IPS DF 4.7 (cell line): ENCODE data around the gene HSD17B13.
"Not testable (repeated sequence)": the region's sequence is repeated elsewhere in the genome, so short reads cannot be mapped to it uniquely, and the experiment has no call there.

Experiments
- DNase-seq: peaks from one replicate; pipeline ENCODE4 v3.0.0-alpha.2; 2013; ENCODE audit warnings: low spot score; ENCODE audit errors: extremely low read depth

The HSD17B13 gene

GRCh38 chr4:87316961-87317360 lies 5.7 kb downstream of the HSD17B13 start:
- DNase-seq: no peak

- DNase-seq: not testable (repeated sequence)
Measured at GRCh38 chr4:87315000-87315399, 7.7 kb downstream of the HSD17B13 start.

- DNase-seq: no peak
Measured at GRCh38 chr4:87313756-87314155, 8.9 kb downstream of the HSD17B13 start.

- DNase-seq: no peak
Measured at GRCh38 chr4:87311684-87312083, 11.0 kb downstream of the HSD17B13 start.

- DNase-seq: no peak
Measured at GRCh38 chr4:87310691-87311335, 11.9 kb downstream of the HSD17B13 start.

GRCh38 chr4:87309625-87310024 lies 13.1 kb downstream of the HSD17B13 start:
- no peak for DNase-seq

GRCh38 chr4:87306056-87306455 lies 16.6 kb downstream of the HSD17B13 start:
- no peak for DNase-seq

GRCh38 chr4:87305562-87305961 lies 17.1 kb downstream of the HSD17B13 start:
- no peak for DNase-seq

GRCh38 chr4:87304745-87305432 lies 17.8 kb downstream of the HSD17B13 start:
- DNase-seq: no peak

GRCh38 chr4:87299898-87300297 lies 22.8 kb downstream of the HSD17B13 start:
- no peak for DNase-seq

GRCh38 chr4:87298362-87298761 lies 24.3 kb downstream of the HSD17B13 start:
- no peak for DNase-seq

GRCh38 chr4:87294911-87295310 lies 27.8 kb downstream of the HSD17B13 start:
- not testable (repeated sequence) for DNase-seq

- DNase-seq: not testable (repeated sequence)
Measured at GRCh38 chr4:87293889-87294288, 28.8 kb downstream of the HSD17B13 start.

- no peak for DNase-seq
Measured at GRCh38 chr4:87286970-87287369, 35.7 kb downstream of the HSD17B13 start.

- DNase-seq: not testable (repeated sequence)
Measured at GRCh38 chr4:87284268-87284667, 38.4 kb downstream of the HSD17B13 start.

- no peak for DNase-seq
Measured at GRCh38 chr4:87283151-87283550, 39.5 kb downstream of the HSD17B13 start.

- DNase-seq: no peak
Measured at GRCh38 chr4:87281603-87282002, 41.1 kb downstream of the HSD17B13 start.

- no peak for DNase-seq
Measured at GRCh38 chr4:87278335-87278794, 44.3 kb downstream of the HSD17B13 start.

- no peak for DNase-seq
Measured at GRCh38 chr4:87275311-87275710, 47.4 kb downstream of the HSD17B13 start.

GRCh38 chr4:87274803-87275202 lies 47.9 kb downstream of the HSD17B13 start:
- DNase-seq: no peak

- DNase-seq: no peak
Measured at GRCh38 chr4:87274327-87274726, 48.4 kb downstream of the HSD17B13 start.

GRCh38 chr4:87270825-87271224 lies 51.9 kb downstream of the HSD17B13 start:
- no peak for DNase-seq

- no peak for DNase-seq
Measured at GRCh38 chr4:87270144-87270543, 52.5 kb downstream of the HSD17B13 start.
